Effector CD8-positive, alpha-beta T cell (primary cell): ENCODE results near the gene ARPC1B.
"Not testable (repeated sequence)": the region's sequence is repeated elsewhere in the genome, so short reads cannot be mapped to it uniquely, and the experiment has no call there.

Experiments
- DNase-seq: peaks from one replicate; lab custom pipeline; 2025; lab: John Stamatoyannopoulos, UW

The ARPC1B gene

GRCh38 chr7:99368750-99369389, 5.7 kb upstream of the ARPC1B start:
- no peak for DNase-seq

- DNase-seq = no peak
Observed at GRCh38 chr7:99369767-99370391, 4.7 kb upstream of the ARPC1B start.

DNA sequence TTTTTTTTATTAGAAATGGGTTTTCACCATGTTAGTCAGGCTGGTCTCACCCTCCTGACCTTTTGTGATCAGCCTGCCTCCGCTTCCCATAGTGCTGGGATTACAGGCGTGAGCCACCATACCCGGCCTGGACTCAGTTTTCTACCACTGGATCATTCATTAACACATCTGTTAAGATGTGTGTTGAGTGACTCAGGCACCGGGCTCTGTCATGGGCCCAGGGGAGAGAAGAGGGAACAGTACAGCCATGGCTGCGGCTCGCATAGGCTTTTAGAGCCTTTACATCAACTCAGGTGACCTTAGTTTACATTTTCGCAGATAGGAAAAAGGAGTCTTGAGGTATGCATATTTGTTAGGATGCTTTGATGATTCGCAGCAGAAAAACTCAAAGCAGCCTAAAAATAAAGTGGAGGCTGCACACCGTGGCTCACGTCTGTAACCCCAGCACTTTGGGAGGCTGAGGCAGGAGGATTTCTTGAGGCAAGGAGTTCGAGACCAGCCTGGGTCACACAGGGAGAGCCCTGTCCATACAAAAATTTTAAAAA, 3.1 kb upstream of the ARPC1B start:
- no peak for DNase-seq

- DNase-seq = peak; percentile 22
Observed at GRCh38 chr7:99372275-99373090, 2.0 kb upstream of the ARPC1B start.

DNA sequence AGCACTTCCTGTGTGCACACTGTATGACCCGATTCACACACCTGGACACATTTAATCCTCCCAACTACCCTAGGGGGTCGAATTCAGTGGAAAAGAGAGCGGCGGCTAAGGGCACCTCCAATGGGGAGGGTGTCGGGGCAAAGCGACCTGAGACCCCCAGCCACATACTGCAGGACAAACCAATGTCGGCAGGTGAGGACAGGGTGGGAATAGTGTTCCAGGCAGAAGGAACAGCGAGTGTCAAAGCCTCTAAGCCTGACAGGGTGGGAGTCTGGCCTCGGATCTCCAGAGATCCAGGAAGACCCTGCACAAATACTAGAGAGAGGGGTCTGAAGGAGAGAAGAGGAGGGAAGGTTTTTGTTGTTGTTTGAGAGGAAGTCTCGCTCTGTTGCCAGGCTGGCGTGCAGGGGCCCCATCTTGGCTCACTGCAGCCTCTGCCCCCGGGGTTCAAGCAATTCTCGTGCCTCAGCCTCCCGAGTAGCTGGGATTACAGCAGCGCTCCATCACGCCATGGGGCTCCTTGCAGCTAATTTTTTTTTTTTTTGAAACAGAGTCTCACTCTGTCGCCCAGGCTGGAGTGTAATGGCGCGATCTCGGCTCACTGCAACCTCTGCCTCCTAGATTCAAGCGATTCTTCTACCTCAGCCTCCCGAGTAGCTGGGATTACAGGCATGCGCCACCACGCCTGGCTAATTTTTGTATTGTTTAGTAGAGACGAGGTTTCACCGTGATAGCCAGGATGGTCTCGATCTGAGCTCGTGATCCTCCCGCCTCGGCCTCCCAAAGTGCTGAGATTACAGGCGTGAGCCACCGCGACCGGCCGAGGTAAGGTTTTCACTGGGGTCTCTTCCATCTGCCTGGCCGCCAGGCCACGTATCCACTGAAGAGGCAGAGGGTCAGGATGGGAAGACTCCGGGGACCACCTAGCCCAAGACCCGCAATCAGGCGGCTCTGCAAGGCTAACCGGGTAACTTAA, 1.2 kb upstream of the ARPC1B start:
- no peak for DNase-seq

GRCh38 chr7:99375070-99375807, 709 bp downstream of the ARPC1B start:
- DNase-seq = peak; percentile 51

GRCh38 chr7:99379043-99379577, 4.6 kb downstream of the ARPC1B start:
- DNase-seq = peak; percentile 42

DNA sequence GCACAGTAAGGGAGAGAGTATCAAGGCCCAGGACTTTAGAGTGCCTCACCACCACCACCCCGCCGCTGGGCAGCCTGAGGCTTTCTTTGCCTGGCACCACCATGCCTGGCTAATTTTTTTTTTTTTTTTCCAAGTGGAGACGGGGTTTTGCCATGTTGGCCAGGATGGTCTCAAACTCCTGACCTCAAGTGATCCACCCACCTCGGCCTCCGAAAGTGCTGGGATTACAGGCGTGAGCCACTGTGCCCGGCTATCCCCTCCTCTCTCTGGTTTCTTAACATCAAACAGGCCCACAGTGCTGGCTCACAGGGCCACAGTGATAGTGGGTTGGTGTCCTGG, 5.1 kb downstream of the ARPC1B start:
- not testable (repeated sequence) for DNase-seq

GRCh38 chr7:99380032-99380822, 5.7 kb downstream of the ARPC1B start:
- DNase-seq = no peak

- DNase-seq = peak; percentile 86
Observed at GRCh38 chr7:99380823-99381663, 6.5 kb downstream of the ARPC1B start.

- DNase-seq = no peak
Observed at GRCh38 chr7:99381664-99382075, 7.1 kb downstream of the ARPC1B start.

GRCh38 chr7:99383203-99383602, 8.7 kb downstream of the ARPC1B start:
- DNase-seq = no peak

DNA sequence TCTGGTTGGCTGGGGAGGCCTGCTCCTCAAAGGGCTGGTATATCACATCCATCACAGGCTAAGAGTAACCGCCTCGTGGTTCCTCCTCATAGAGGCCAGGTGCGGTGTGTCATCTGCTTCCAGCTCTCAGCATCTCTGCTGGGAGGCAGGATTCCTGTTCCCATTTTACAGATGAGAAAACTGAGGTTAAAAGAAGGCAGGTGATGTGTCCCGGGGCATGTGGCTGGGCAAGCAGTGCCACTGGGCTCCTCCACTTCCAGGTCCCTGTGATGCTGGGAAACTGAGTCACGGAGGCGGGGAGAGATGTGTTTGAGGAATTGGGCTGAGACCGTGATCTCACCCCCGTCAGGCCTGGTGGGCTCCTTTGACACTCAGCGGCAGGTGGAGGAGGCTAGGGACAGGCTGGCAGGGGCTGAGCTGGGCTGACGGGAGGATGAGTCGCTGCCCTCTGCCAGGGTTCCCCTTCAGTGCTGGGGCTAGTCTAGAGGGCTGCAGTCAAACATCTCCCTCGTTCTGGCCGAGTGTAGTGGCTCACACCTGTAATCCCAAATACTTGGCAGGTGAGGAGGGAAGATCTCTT, 9.4 kb downstream of the ARPC1B start:
- no peak for DNase-seq

GRCh38 chr7:99384523-99384922, 10.0 kb downstream of the ARPC1B start:
- DNase-seq = no peak

DNA sequence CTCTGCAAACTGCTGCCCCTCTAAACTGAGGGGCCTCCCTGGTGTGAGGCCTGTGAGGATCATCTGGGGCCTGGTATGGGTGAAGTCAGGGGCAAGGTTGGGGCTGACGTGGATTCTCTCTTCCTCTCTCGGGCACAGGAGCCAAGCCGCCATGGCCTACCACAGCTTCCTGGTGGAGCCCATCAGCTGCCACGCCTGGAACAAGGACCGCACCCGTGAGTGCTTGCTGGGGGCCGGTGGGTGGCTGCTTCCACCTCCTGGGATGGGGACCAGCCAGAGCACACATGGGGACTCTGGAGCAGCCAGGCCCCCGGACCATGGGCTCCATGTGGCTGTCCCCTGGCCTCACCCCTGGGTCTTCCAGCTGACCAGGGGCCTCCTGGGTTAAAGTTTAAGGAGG, 11.0 kb downstream of the ARPC1B start:
- DNase-seq = no peak

DNA sequence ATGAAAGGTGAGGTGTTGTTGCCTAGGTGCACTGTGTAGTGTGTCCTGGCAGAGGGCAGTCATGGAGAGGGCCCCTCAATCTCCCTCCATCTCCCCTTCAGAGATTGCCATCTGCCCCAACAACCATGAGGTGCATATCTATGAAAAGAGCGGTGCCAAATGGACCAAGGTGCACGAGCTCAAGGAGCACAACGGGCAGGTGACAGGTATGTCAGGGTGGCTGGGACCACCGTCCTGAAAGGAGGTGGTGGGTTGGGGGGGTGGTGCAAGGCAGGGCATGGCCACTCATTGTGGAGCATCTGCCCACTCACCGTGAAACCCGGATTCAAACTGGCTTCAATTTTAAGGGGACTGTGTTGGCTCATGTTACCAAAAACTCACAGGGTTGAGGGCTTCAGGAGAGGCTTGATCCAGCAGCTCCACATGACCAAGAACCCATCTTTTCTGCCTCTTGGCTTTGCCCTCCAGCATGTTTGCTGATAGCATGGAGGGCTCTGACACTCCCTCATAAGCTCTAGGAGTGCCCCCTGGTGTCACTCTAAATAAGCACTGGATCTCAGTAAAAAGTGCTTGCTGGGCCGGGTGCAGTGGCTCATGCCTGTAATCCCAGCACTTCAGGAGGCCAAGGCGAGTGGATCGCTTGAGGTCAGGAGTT, 12.2 kb downstream of the ARPC1B start:
- DNase-seq = peak; percentile 20

DNA sequence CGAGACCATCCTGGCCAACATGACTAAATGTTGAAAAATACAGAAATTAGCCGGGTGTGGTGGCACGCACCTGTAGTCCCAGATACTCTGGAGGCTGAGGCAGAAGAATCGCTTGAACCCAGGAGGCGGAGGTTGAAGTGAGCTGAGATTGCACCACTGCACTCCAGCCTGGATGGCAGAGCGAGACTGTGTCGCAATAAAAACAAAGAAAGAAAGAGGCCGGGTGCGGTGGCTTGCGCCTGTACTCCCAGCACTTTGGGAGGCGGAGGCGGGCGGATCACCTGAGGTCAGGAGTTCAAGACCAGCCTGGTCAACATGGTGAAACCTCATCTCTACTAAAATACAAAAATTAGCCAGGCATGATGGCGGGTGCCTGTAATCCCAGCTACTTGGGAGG, 12.7 kb downstream of the ARPC1B start:
- DNase-seq = not testable (repeated sequence)

DNA sequence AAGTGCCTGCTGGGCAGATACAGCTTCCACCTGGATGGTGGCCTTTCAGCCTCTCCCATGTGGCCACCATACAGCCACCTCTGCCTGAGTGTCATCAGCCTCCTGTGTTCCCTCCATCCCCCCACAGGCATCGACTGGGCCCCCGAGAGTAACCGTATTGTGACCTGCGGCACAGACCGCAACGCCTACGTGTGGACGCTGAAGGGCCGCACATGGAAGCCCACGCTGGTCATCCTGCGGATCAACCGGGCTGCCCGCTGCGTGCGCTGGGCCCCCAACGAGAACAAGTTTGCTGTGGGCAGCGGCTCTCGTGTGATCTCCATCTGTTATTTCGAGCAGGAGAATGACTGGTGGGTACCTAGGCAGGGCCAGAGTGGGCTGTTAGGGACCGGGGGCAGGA, 13.4 kb downstream of the ARPC1B start:
- DNase-seq = no peak
